PC-3 (cell line): Measurements from ENCODE around the gene WDR86. TPM values are rescaled to one million over a fixed set of nuclear protein-coding genes. Genes with fewer than 3 reads are reported as not detected.

Source experiments
- ATAC-seq: fragments of 200-7000 bp; cut with Tn5 transposase; 2 replicates; pipeline ENCODE4 v1.9.1; 2020; ENCODE audit warnings: mild to moderate bottlenecking, moderate library complexity
- BruUV-seq: library from RNA; stranded (reverse); fragments of 400-500 nt; replicated peaks from 2 replicates; lab custom pipeline; 2021; lab: Mats Ljungman, UMichigan
- CTCF ChIA-PET: fragments of 300-600 bp; sonication (Branson Sonifier 250); formaldehyde crosslinking; loops from one replicate; lab custom pipeline; 2022; ENCODE audit warnings: antibody characterized with exemption; lab: Charles Lee
- POLR2A ChIA-PET: fragments of 300-600 bp; sonication (Branson Sonifier 250); formaldehyde crosslinking; loops from one replicate; lab custom pipeline; 2022; ENCODE audit warnings: antibody characterized with exemption; ENCODE audit not compliant: unreplicated experiment; lab: Charles Lee
- DNase-seq: peaks from one replicate; pipeline ENCODE4 v3.0.0-alpha.2; 2015
- H2AFZ ChIP-seq: fragments of 300-600 bp; sonication (generic); 2 replicates; pipeline ENCODE4 v1.6.0; 2016; ENCODE audit warnings: antibody characterized with exemption, low read length
- H3F3A ChIP-seq: fragments of 300-600 bp; sonication (generic); one replicate; pipeline ENCODE4 v1.6.0; 2017; ENCODE audit warnings: antibody characterized with exemption, low read length, control low read depth, mild to moderate bottlenecking; ENCODE audit not compliant: unreplicated experiment
- H3K27ac ChIP-seq: fragments of 300-600 bp; sonication (generic); 2 replicates; pipeline ENCODE4 v1.5.1; 2016; ENCODE audit warnings: mild to moderate bottlenecking, low read length
- H3K27me3 ChIP-seq: fragments of 300-600 bp; sonication (generic); 2 replicates; pipeline ENCODE4 v1.6.1; 2016; ENCODE audit warnings: low read length, mixed read lengths
- H3K36me3 ChIP-seq: fragments of 300-600 bp; sonication (generic); 2 replicates; pipeline ENCODE4 v1.6.1; 2016; ENCODE audit warnings: low read depth, mixed run types, low read length, mixed read lengths
- H3K4me1 ChIP-seq: fragments of 300-600 bp; sonication (generic); 2 replicates; pipeline ENCODE4 v1.5.1; 2016; ENCODE audit warnings: low read length; ENCODE audit not compliant: insufficient read depth
- H3K4me2 ChIP-seq: fragments of 300-600 bp; sonication (generic); 2 replicates; pipeline ENCODE4 v1.6.0; 2016; ENCODE audit warnings: low read length
- H3K4me3 ChIP-seq: fragments of 300-600 bp; sonication (generic); 2 replicates; pipeline ENCODE4 v1.5.1; 2016; ENCODE audit warnings: mild to moderate bottlenecking, low read length, mixed read lengths
- H3K79me2 ChIP-seq: fragments of 300-600 bp; sonication (generic); 2 replicates; pipeline ENCODE4 v1.6.1; 2017; ENCODE audit warnings: low read length, mixed read lengths
- H3K9ac ChIP-seq: fragments of 300-600 bp; sonication (generic); 2 replicates; pipeline ENCODE4 v1.6.0; 2016; ENCODE audit warnings: mild to moderate bottlenecking, low read length
- H3K9me2 ChIP-seq: fragments of 300-600 bp; sonication (generic); replicated peaks from 2 replicates; pipeline ENCODE4 v1.6.1; 2016; ENCODE audit warnings: mixed run types, low read length, mixed read lengths
- H3K9me3 ChIP-seq: fragments of 300-600 bp; sonication (generic); 2 replicates; pipeline ENCODE4 v1.6.1; 2016; ENCODE audit warnings: low read length, mixed read lengths
- H4K20me1 ChIP-seq: fragments of 300-600 bp; sonication (generic); 2 replicates; pipeline ENCODE4 v1.6.1; 2016; ENCODE audit warnings: low read length, mixed read lengths
- CTCF ChIP-seq: fragments of 300-600 bp; sonication (generic); conservative IDR thresholded peaks from 2 replicates; pipeline ENCODE4 v1.5.1; 2017; ENCODE audit warnings: antibody characterized with exemption, low read depth, mild to moderate bottlenecking, low read length
- EZH2 ChIP-seq: fragments of 300-600 bp; sonication (generic); IDR thresholded peaks from one replicate; pipeline ENCODE4 v1.6.1; 2017; ENCODE audit warnings: antibody characterized with exemption, mild to moderate bottlenecking, low read length; ENCODE audit not compliant: unreplicated experiment
- EZH2phosphoT487 ChIP-seq: fragments of 300-600 bp; sonication (generic); IDR thresholded peaks from 2 replicates; pipeline ENCODE4 v1.6.1; 2018; ENCODE audit warnings: mild to moderate bottlenecking, antibody characterized with exemption, low read length, borderline replicate concordance
- intact Hi-C: fragments of 100-400 bp; cut with micrococcal nuclease; formaldehyde crosslinking; loops from 2 replicates; pipeline ENCODE4 v1.9.0; 2023
- total RNA-seq: library from RNA; depleted of rRNA; stranded (reverse); fragments of >200 nt; gene quantifications from 2 replicates; pipeline ENCODE4 v1.2.3, GENCODE V29; 2014

The WDR86 gene
- total RNA-seq, 1 experiment from 2014 or later = not detected

- H3K36me3 ChIP-seq = no peaks in the 10 kb centered on the region
- no peaks in the 10 kb centered on the region for H3K79me2 ChIP-seq
- no TSS peak for BruUV-seq
- no peak overlapping the region for H3K9ac ChIP-seq
- DNase-seq = no peak
- H3K4me1 ChIP-seq = no peaks in the 10 kb centered on the region
- no peak overlapping the region for H3K4me3 ChIP-seq
- H3F3A ChIP-seq = no peaks in the 10 kb centered on the region
- H3K9me2 ChIP-seq = no peaks in the 10 kb centered on the region
- no peak overlapping the region for H3K27ac ChIP-seq
- no peak for ATAC-seq
- no peak for TF ChIP-seq CTCF
- no peak for TF ChIP-seq EZH2
- TF ChIP-seq EZH2phosphoT487 = no peak
- no peaks in the 10 kb centered on the region for H3K27me3 ChIP-seq
- CTCF ChIA-PET = interaction anchor here (0.8 kb wide), 1 partner anchor 75 kb away, joined by 5 read pairs; no protein-coding TSS in a partner anchor
- intact Hi-C loops = no loop called here
- POLR2A ChIA-PET = no interaction called here
- no peak overlapping the region for H3K4me2 ChIP-seq
- no peaks in the 10 kb centered on the region for H3K9me3 ChIP-seq
- H4K20me1 ChIP-seq = no peaks in the 10 kb centered on the region
- no peak overlapping the region for H2AFZ ChIP-seq
Measured at GRCh38 chr7:151375530-151376217, 34.2 kb downstream of the WDR86 start.

DNA sequence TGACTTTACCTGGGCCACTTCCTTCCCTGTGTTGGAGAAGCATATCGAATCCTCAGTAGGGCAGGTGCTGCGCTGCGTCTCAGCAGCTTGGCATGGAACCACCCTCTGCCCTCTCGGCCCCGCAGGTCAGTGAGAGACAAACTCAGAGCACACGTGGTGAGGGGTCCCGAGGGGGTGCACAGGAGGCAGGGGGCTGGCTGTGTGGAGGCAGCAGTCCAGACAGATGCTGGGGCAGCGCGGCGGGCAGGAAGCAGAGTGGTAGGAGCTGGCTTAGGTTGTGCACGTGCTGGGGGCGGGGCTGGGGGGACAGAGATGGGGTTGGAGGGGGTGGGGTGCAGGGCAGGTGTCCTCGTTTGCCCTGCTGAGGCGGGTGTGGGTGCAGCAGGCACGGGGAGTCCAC is 35.1 kb downstream of the WDR86 start:
- Histone ChIP-seq H3F3A (no peaks in the 10 kb centered on the region), H4K20me1 (no peaks in the 10 kb centered on the region), H3K4me1 (no peaks in the 10 kb centered on the region), H3K9ac (no peak overlapping the region), H3K27ac (no peak overlapping the region), H3K79me2 (no peaks in the 10 kb centered on the region), H2AFZ (no peak overlapping the region), H3K27me3 (no peaks in the 10 kb centered on the region), H3K4me2 (no peak overlapping the region), H3K4me3 (no peak overlapping the region), H3K9me3 (no peaks in the 10 kb centered on the region), H3K36me3 (no peaks in the 10 kb centered on the region), H3K9me2 (no peaks in the 10 kb centered on the region)
- ATAC-seq = no peak
- ChIA-PET POLR2A (no interaction called here), CTCF (no interaction called here)
- intact Hi-C loops = no loop called here
- no TSS peak for BruUV-seq
- TF ChIP-seq CTCF = no peak
- no peak for TF ChIP-seq EZH2phosphoT487
- TF ChIP-seq EZH2 = no peak
- no peak for DNase-seq

GRCh38 chr7:151374139-151374538 is 35.7 kb downstream of the WDR86 start:
- Histone ChIP-seq H3K27me3 (no peaks in the 10 kb centered on the region), H3K79me2 (no peaks in the 10 kb centered on the region), H3K4me1 (no peaks in the 10 kb centered on the region), H3K9ac (no peak overlapping the region), H2AFZ (no peak overlapping the region), H3K27ac (no peak overlapping the region), H3K36me3 (no peaks in the 10 kb centered on the region), H3K9me3 (no peaks in the 10 kb centered on the region), H3K9me2 (no peaks in the 10 kb centered on the region), H4K20me1 (no peaks in the 10 kb centered on the region), H3K4me2 (no peak overlapping the region), H3F3A (no peaks in the 10 kb centered on the region), H3K4me3 (no peak overlapping the region)
- BruUV-seq = no TSS peak
- POLR2A ChIA-PET = no interaction called here
- TF ChIP-seq CTCF (no peak), EZH2 (no peak)
- DNase-seq (no peak), ATAC-seq (no peak)
- intact Hi-C loops = no loop called here
- CTCF ChIA-PET = no interaction called here
